K562 (cell line): ENCODE results near the gene CBX3. TPM values are rescaled to one million over a fixed set of nuclear protein-coding genes. Genes with fewer than 3 reads are reported as not detected.
A peak's percentile ranks its signal among the peaks of the same experiment; 100 is the strongest.

ENCODE experiments used
- BDP1 ChIP-seq: IDR thresholded peaks from 3 replicates; pipeline ENCODE4 v1.6.1; 2011; ENCODE audit not compliant: insufficient read length, insufficient read depth
- CHD1 ChIP-seq: fragments of 200-600 bp; sonication (generic); IDR thresholded peaks from one replicate; pipeline ENCODE4 v1.6.1; 2012; ENCODE audit warnings: mild to moderate bottlenecking, moderate library complexity, low read length, inconsistent platforms
- FOXK2 ChIP-seq, 2 experiments: fragments of 450-650 bp; IDR thresholded peaks in 1 of 2; conservative IDR thresholded peaks in 1 of 2; 2 replicates each; pipeline ENCODE4 v1.6.1; 2016; ENCODE audit warnings: low read depth in 2 of 2, mild to moderate bottlenecking in 1 of 2
- JUND ChIP-seq, 2 experiments: IDR thresholded peaks; 2 replicates in 1 of 2; 3 replicates in 1 of 2; pipeline ENCODE4 v1.6.1; 2011; ENCODE audit warnings: borderline replicate concordance in 2 of 2, low read depth in 2 of 2, low read length in 2 of 2, improper control_type of control experiment in 1 of 2, missing biosample characterization in 1 of 2, missing genetic modification characterization in 1 of 2, missing genetic modification reagents in 1 of 2
- MBD2 ChIP-seq: sonication (generic); IDR thresholded peaks from 2 replicates; pipeline ENCODE4 v1.6.1; 2016; ENCODE audit warnings: low read depth, borderline replicate concordance
- NUFIP1 ChIP-seq: fragments of 450-650 bp; IDR thresholded peaks from 2 replicates; pipeline ENCODE4 v1.6.1; 2018; ENCODE audit not compliant: partially characterized antibody
- RBFOX2 ChIP-seq: fragments of 200-400 bp; formaldehyde crosslinking; IDR thresholded peaks from 2 replicates; pipeline ENCODE4 v1.6.1; 2017; ENCODE audit warnings: low read depth, mild to moderate bottlenecking, low read length, moderate library complexity
- TAF1 ChIP-seq: IDR thresholded peaks from 2 replicates; pipeline ENCODE4 v1.6.1; 2011; ENCODE audit warnings: mild to moderate bottlenecking, low read length, moderate library complexity; ENCODE audit not compliant: insufficient read depth, control insufficient read depth, severe bottlenecking; ENCODE audit errors: extremely low read depth
- TEAD4 ChIP-seq, 2 experiments: sonication (generic) in 1 of 2; formaldehyde crosslinking in 1 of 2; IDR thresholded peaks; 2 replicates each; pipeline versions ENCODE4 v1.6.1 to v1.8.0; 2012 to 2022; ENCODE audit warnings: borderline replicate concordance in 1 of 2, inconsistent platforms in 1 of 2, low read length in 1 of 2, mild to moderate bottlenecking in 1 of 2, missing genetic modification reagents in 1 of 2
- ZC3H4 ChIP-seq: sonication (generic); formaldehyde crosslinking; IDR thresholded peaks from 2 replicates; pipeline ENCODE4 v1.9.0; 2021; ENCODE audit warnings: missing genetic modification reagents, borderline replicate concordance
- ZKSCAN1 ChIP-seq: fragments of 150-350 bp; IDR thresholded peaks from 2 replicates; pipeline ENCODE4 v1.6.1; 2016; ENCODE audit warnings: low read depth, low read length
- ZNF324 ChIP-seq: fragments of 250-450 bp; sonication (Bioruptor Pico); IDR thresholded peaks from 2 replicates; pipeline ENCODE4 v1.4.0; 2020; ENCODE audit warnings: mild to moderate bottlenecking
- ZNF384 ChIP-seq: IDR thresholded peaks from 2 replicates; pipeline ENCODE4 v1.6.1; 2012; ENCODE audit warnings: low read depth, low read length, improper control_type of control experiment
- polyA plus RNA-seq, 8 experiments: library from polyadenylated mRNA; depleted of rRNA in 4 of 8; stranded (reverse) in 5 of 8; unstranded in 3 of 8; fragments of >200 nt; fragmentation: Nextera tagmentation in 2 of 8; fragmentation: Illumina TruSeq in 1 of 8; extraction: Ambion mirVana in 2 of 8; extraction: Trizol in 1 of 8; gene quantifications; 2 replicates each; pipeline versions ENCODE4 v1.2.1 to v1.2.3, GENCODE V29; 2011 to 2014; ENCODE audit warnings: inconsistent platforms in 1 of 8, missing spikeins in 1 of 8
- total RNA-seq, 7 experiments: library from RNA; depleted of rRNA in 6 of 7; stranded (reverse); fragments of >200 nt in 6 of 7; fragmentation: Illumina TruSeq in 2 of 7; extraction: Trizol in 2 of 7; gene quantifications; 2 replicates each; pipeline versions ENCODE4 v1.2.1 to v1.2.3, GENCODE V29; 2011 to 2021; ENCODE audit warnings: low replicate concordance in 1 of 7
- TF ChIP-seq, protein P1 (sequence below): fragments of 250-450 bp; sonication (Bioruptor Pico); IDR thresholded peaks from 2 replicates; pipeline ENCODE4 v1.8.0; 2022; ENCODE audit warnings: moderate library complexity, mild to moderate bottlenecking, inconsistent platforms
- TF ChIP-seq, protein P2 (sequence below): fragments of 250-450 bp; sonication (Bioruptor Pico); IDR thresholded peaks from 2 replicates; pipeline ENCODE4 v1.4.0; 2020; ENCODE audit warnings: mild to moderate bottlenecking, moderate library complexity, borderline replicate concordance
- TF ChIP-seq, protein P3 (sequence below): sonication (generic); formaldehyde crosslinking; IDR thresholded peaks from 2 replicates; pipeline ENCODE4 v1.8.1; 2023; ENCODE audit warnings: missing genetic modification reagents, mild to moderate bottlenecking, borderline replicate concordance
- TF ChIP-seq, protein P4 (sequence below): fragments of 250-450 bp; sonication (Bioruptor Pico); IDR thresholded peaks from 2 replicates; pipeline ENCODE4 v1.9.0; 2021; ENCODE audit warnings: mild to moderate bottlenecking

The CBX3 gene
- total and polyA plus RNA-seq, 9 of the 15 experiments (the other 6 are each of a cell fraction or from before 2014, with no cell fraction given) = 198 to 413 (median 328) TPM

DNA sequence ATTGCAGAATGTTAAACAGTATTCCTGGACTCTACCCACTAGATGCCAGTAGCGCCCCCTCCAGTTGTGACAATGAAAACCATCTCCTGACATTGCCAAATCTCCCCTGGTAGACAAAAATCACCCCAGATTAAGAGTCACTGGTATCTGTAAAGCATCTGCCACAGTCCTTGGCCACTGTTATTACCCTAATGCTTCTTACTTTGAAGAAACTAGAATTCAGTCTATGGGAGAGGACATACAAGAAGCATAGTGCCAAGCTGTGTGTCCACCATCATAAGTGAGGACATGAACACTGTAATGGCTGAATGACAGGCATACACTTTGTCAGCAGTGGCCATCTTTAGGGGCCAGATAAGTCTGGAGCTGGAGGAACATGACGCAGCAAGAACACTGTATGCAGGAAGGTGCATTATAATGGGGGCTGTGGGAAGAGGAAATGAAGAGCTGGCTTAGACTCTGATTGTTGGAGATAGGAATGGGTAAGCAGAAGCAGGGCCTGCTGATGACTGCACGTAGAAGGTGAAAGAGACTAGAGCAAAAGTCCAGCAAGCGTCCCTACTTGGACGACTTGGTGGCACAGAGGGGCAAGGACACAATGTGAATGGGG is 32.5 kb downstream of the CBX3 start (continued):
- peak; percentile 45 for TF ChIP-seq TAF1
- peak; percentile 54; the same call in 1 of the 2 replicates for TF ChIP-seq ZNF324 (CRISPR knock-in tag)
- no peak for TF ChIP-seq CHD1
- 0 out of 4 replicates have a peak, but pooled peaks of 1 of the 2 experiments have one; percentile 30 for TF ChIP-seq FOXK2 (conservative IDR thresholded peaks at IDR 0.05 in 1 of 2, IDR thresholded peaks at IDR 0.05 in 1 of 2; ENCODE audit: low read depth in 2 of 2)
- no peak for TF ChIP-seq BDP1
- peak; percentile 73 for TF ChIP-seq TEAD4 (IDR thresholded peaks at IDR 0.05; ENCODE audit: low read length)
- no peak for TF ChIP-seq TEAD4 (CRISPR knock-in tag; IDR thresholded peaks at IDR 0.05; ENCODE audit: borderline replicate concordance)
- TF ChIP-seq ZKSCAN1 = no peak
- no peak for TF ChIP-seq ZC3H4 (CRISPR knock-in tag)
- TF ChIP-seq, protein P1, sequence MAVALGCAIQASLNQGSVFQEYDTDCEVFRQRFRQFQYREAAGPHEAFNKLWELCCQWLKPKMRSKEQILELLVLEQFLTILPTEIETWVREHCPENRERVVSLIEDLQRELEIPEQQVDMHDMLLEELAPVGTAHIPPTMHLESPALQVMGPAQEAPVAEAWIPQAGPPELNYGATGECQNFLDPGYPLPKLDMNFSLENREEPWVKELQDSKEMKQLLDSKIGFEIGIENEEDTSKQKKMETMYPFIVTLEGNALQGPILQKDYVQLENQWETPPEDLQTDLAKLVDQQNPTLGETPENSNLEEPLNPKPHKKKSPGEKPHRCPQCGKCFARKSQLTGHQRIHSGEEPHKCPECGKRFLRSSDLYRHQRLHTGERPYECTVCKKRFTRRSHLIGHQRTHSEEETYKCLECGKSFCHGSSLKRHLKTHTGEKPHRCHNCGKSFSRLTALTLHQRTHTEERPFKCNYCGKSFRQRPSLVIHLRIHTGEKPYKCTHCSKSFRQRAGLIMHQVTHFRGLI = 0 out of 2 replicates have a peak, but pooled peaks have one; percentile 50
- TF ChIP-seq, protein P2, sequence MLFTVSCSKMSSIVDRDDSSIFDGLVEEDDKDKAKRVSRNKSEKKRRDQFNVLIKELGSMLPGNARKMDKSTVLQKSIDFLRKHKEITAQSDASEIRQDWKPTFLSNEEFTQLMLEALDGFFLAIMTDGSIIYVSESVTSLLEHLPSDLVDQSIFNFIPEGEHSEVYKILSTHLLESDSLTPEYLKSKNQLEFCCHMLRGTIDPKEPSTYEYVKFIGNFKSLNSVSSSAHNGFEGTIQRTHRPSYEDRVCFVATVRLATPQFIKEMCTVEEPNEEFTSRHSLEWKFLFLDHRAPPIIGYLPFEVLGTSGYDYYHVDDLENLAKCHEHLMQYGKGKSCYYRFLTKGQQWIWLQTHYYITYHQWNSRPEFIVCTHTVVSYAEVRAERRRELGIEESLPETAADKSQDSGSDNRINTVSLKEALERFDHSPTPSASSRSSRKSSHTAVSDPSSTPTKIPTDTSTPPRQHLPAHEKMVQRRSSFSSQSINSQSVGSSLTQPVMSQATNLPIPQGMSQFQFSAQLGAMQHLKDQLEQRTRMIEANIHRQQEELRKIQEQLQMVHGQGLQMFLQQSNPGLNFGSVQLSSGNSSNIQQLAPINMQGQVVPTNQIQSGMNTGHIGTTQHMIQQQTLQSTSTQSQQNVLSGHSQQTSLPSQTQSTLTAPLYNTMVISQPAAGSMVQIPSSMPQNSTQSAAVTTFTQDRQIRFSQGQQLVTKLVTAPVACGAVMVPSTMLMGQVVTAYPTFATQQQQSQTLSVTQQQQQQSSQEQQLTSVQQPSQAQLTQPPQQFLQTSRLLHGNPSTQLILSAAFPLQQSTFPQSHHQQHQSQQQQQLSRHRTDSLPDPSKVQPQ = no peak
- TF ChIP-seq RBFOX2 = no peak
- TF ChIP-seq JUND (IDR thresholded peaks at IDR 0.05; ENCODE audit: borderline replicate concordance, low read depth, low read length) = peak; percentile 56; the same call in 1 of the 2 replicates
- peak; percentile 82; the same call in 2 of the 3 replicates for TF ChIP-seq JUND (tag; IDR thresholded peaks at IDR 0.05; ENCODE audit: borderline replicate concordance, low read depth, low read length)
- no peak for TF ChIP-seq MBD2
- no peak for TF ChIP-seq NUFIP1
- TF ChIP-seq, protein P3, sequence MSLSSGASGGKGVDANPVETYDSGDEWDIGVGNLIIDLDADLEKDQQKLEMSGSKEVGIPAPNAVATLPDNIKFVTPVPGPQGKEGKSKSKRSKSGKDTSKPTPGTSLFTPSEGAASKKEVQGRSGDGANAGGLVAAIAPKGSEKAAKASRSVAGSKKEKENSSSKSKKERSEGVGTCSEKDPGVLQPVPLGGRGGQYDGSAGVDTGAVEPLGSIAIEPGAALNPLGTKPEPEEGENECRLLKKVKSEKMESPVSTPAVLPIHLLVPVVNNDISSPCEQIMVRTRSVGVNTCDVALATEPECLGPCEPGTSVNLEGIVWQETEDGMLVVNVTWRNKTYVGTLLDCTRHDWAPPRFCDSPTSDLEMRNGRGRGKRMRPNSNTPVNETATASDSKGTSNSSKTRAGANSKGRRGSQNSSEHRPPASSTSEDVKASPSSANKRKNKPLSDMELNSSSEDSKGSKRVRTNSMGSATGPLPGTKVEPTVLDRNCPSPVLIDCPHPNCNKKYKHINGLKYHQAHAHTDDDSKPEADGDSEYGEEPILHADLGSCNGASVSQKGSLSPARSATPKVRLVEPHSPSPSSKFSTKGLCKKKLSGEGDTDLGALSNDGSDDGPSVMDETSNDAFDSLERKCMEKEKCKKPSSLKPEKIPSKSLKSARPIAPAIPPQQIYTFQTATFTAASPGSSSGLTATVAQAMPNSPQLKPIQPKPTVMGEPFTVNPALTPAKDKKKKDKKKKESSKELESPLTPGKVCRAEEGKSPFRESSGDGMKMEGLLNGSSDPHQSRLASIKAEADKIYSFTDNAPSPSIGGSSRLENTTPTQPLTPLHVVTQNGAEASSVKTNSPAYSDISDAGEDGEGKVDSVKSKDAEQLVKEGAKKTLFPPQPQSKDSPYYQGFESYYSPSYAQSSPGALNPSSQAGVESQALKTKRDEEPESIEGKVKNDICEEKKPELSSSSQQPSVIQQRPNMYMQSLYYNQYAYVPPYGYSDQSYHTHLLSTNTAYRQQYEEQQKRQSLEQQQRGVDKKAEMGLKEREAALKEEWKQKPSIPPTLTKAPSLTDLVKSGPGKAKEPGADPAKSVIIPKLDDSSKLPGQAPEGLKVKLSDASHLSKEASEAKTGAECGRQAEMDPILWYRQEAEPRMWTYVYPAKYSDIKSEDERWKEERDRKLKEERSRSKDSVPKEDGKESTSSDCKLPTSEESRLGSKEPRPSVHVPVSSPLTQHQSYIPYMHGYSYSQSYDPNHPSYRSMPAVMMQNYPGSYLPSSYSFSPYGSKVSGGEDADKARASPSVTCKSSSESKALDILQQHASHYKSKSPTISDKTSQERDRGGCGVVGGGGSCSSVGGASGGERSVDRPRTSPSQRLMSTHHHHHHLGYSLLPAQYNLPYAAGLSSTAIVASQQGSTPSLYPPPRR (CRISPR knock-in tag) = no peak
- no peak for TF ChIP-seq ZNF384
- TF ChIP-seq, protein P4, sequence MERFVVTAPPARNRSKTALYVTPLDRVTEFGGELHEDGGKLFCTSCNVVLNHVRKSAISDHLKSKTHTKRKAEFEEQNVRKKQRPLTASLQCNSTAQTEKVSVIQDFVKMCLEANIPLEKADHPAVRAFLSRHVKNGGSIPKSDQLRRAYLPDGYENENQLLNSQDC (CRISPR knock-in tag) = no peak
